Measurements from ENCODE around the gene CARD10. TPM values are rescaled to one million over a fixed set of nuclear protein-coding genes. Genes with fewer than 3 reads are reported as not detected.

CARD10 gene
- total RNA-seq, 4 donors from 2014 or later, result 11.6 to 24.1 (median 20.9) TPM

GRCh38 chr22:37492428-37493344 is 26.5 kb downstream of the CARD10 start:
- Histone ChIP-seq H3K27me3 (peaks cover 0 to 4% (median 0%) of the 10 kb centered on the region in 4 donors), H3K36me3 (peaks cover 0 to 64% (median 0%) of the 10 kb centered on the region in 3 donors), H3K4me3 (no peak overlapping the region), H3K27ac (no peak overlapping the region), H3K9me3 (no peaks in the 10 kb centered on the region), H3K4me1 (no peaks in the 10 kb centered on the region)
- no peak for DNase-seq
- intact Hi-C loops (cut with DNase I), result no loop called here
- TF ChIP-seq CTCF (IDR thresholded peaks at IDR 0.05) (peak in 3 of 6 experiments; percentile 19 to 50 (median 20)), POLR2A (IDR thresholded peaks at IDR 0.05) (no peak)
- WGBS, 2 donors, result 58 to 61% methylated on average over 11 to 14 of the region's 24 CpGs

GRCh38 chr22:37491559-37492427 is 27.4 kb downstream of the CARD10 start:
- Histone ChIP-seq H3K36me3 (peaks cover 0 to 57% (median 0%) of the 10 kb centered on the region in 3 donors), H3K27ac (no peak overlapping the region), H3K4me3 (no peak overlapping the region), H3K27me3 (peaks cover 0 to 4% (median 0%) of the 10 kb centered on the region in 4 donors), H3K4me1 (peaks cover 0 to 5% (median 4%) of the 10 kb centered on the region in 3 donors), H3K9me3 (no peaks in the 10 kb centered on the region)
- 27 to 45% methylated on average over 4 to 6 of the region's 22 CpGs for WGBS, 2 donors
- intact Hi-C loops (cut with DNase I), result no loop called here
- TF ChIP-seq CTCF (IDR thresholded peaks at IDR 0.05) (no peak), POLR2A (IDR thresholded peaks at IDR 0.05) (no peak)
- DNase-seq, result no peak

- 80 to 100% methylated on average over 1 to 4 of the region's 16 CpGs for WGBS, 2 donors
- Histone ChIP-seq H3K27ac (no peak overlapping the region), H3K27me3 (peaks cover 0 to 6% (median 0%) of the 10 kb centered on the region in 4 donors), H3K9me3 (no peaks in the 10 kb centered on the region), H3K4me1 (peaks cover 0 to 12% (median 10%) of the 10 kb centered on the region in 3 donors), H3K36me3 (peaks cover 0 to 50% (median 0%) of the 10 kb centered on the region in 3 donors), H3K4me3 (no peak overlapping the region)
- TF ChIP-seq CTCF (IDR thresholded peaks at IDR 0.05) (no peak), POLR2A (IDR thresholded peaks at IDR 0.05) (no peak)
- DNase-seq, result no peak
- intact Hi-C loops (cut with DNase I), result no loop called here
Measured at GRCh38 chr22:37491106-37491505, 28.1 kb downstream of the CARD10 start.

- no peaks in the 10 kb centered on the region for H3K9me3 ChIP-seq
- no peak for DNase-seq
- TF ChIP-seq POLR2A (IDR thresholded peaks at IDR 0.05) (no peak), CTCF (IDR thresholded peaks at IDR 0.05) (no peak)
- intact Hi-C loops (cut with DNase I), result no loop called here
- H3K4me3 ChIP-seq, result no peak overlapping the region
- 86 to 95% methylated on average over 4 to 7 of the region's 10 CpGs for WGBS, 2 donors
- peaks cover 0 to 16% (median 13%) of the 10 kb centered on the region in 3 donors for H3K4me1 ChIP-seq
- peaks cover 0 to 17% (median 0%) of the 10 kb centered on the region in 4 donors for H3K27me3 ChIP-seq
- H3K36me3 ChIP-seq, result peaks cover 0 to 39% (median 0%) of the 10 kb centered on the region in 3 donors
- no peak overlapping the region for H3K27ac ChIP-seq
Measured at GRCh38 chr22:37489983-37490382, 29.2 kb downstream of the CARD10 start.

All from esophagus squamous epithelium (tissue), 5 donors.